ENCODE results near the gene EIF3B.

DNA sequence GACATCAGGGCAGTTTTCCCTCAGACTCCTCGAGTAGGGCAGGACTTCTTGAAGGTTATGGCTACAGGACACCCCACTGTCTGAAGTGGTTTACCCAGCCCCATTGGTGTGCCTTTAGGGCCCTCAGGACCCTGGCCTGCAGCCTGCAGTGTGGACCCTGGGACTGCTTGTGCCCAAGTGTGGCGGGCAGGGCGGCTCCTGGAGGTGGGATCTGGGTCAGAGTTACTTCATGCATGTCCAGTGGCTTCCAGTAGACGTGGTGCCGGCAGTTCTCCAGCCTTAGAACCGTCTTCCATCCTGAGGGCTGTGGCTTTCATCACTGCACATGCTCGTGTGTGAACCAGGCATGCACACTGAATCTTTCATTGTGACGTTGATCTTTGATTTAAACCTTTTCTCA lies 16.7 kb downstream of the EIF3B start:
- TF ChIP-seq POLR2A (IDR thresholded peaks at IDR 0.05): no peak
- TF ChIP-seq, protein P1, sequence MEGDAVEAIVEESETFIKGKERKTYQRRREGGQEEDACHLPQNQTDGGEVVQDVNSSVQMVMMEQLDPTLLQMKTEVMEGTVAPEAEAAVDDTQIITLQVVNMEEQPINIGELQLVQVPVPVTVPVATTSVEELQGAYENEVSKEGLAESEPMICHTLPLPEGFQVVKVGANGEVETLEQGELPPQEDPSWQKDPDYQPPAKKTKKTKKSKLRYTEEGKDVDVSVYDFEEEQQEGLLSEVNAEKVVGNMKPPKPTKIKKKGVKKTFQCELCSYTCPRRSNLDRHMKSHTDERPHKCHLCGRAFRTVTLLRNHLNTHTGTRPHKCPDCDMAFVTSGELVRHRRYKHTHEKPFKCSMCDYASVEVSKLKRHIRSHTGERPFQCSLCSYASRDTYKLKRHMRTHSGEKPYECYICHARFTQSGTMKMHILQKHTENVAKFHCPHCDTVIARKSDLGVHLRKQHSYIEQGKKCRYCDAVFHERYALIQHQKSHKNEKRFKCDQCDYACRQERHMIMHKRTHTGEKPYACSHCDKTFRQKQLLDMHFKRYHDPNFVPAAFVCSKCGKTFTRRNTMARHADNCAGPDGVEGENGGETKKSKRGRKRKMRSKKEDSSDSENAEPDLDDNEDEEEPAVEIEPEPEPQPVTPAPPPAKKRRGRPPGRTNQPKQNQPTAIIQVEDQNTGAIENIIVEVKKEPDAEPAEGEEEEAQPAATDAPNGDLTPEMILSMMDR (IDR thresholded peaks at IDR 0.05): no peak

All from testis (tissue), 2 donors.